Kidney (tissue), 14 donors: ENCODE results near the gene RHEX. TPM values are rescaled to one million over a fixed set of nuclear protein-coding genes. Genes with fewer than 3 reads are reported as not detected.

Experiments used
- DNase-seq, 5 donors: peaks; one replicate each; pipeline ENCODE4 v3.0.0-alpha.2; 2013 to 2020
- FAIRE-seq: peaks from 2 replicates; lab custom pipeline; 2012; peaks lifted over from hg19 to GRCh38; lab: Jason Lieb, UNC
- H3K27ac ChIP-seq, 2 donors: one replicate each; pipeline ENCODE4 v1.7.0; 2013; ENCODE audit warnings: low read depth in 2 of 2, low read length in 2 of 2, inconsistent platforms in 1 of 2
- H3K27me3 ChIP-seq: one replicate; pipeline ENCODE4 v1.7.1; 2013; ENCODE audit warnings: low read length, inconsistent platforms; ENCODE audit not compliant: control insufficient read depth, insufficient read depth
- H3K36me3 ChIP-seq, 3 donors: one replicate each; pipeline versions ENCODE4 v1.7.0 to v1.7.1; 2013; ENCODE audit warnings: low read length in 3 of 3, control low read depth in 1 of 3, inconsistent platforms in 1 of 3; ENCODE audit not compliant: insufficient read depth in 3 of 3, control insufficient read depth in 2 of 3
- H3K4me1 ChIP-seq, 3 donors: one replicate each; pipeline versions ENCODE4 v1.7.0 to v1.7.1; 2013; ENCODE audit warnings: low read length in 3 of 3, inconsistent platforms in 1 of 3, low read depth in 1 of 3; ENCODE audit not compliant: control insufficient read depth in 2 of 3, insufficient read depth in 2 of 3
- H3K4me3 ChIP-seq, 3 donors: one replicate each; pipeline versions ENCODE4 v1.7.0 to v1.8.1; 2013; ENCODE audit warnings: low read length in 3 of 3, control low read depth in 1 of 3, inconsistent platforms in 1 of 3
- H3K9ac ChIP-seq, 3 donors: one replicate each; pipeline versions ENCODE4 v1.7.0 to v1.7.1; 2013; ENCODE audit warnings: low read length in 3 of 3, control low read depth in 1 of 3, inconsistent platforms in 1 of 3
- H3K9me3 ChIP-seq, 3 donors: one replicate each; pipeline versions ENCODE4 v1.7.0 to v1.7.1; 2013; ENCODE audit warnings: low read length in 3 of 3, control low read depth in 1 of 3, inconsistent platforms in 1 of 3; ENCODE audit not compliant: control insufficient read depth in 2 of 3, insufficient read depth in 1 of 3
- CTCF ChIP-seq: IDR thresholded peaks from 3 replicates; pipeline ENCODE4 v1.5.1; 2012; ENCODE audit warnings: mild to moderate bottlenecking, moderate library complexity, borderline replicate concordance; ENCODE audit not compliant: insufficient read depth; ENCODE audit errors: extremely low read depth
- intact Hi-C: fragments of 100-400 bp; cut with DNase I; formaldehyde crosslinking; loops from one replicate; pipeline ENCODE4 v1.11.1; 2022
- polyA plus RNA-seq: library from polyadenylated mRNA; stranded (reverse); fragments of 350-450 nt; fragmentation: Illumina TruSeq; extraction: RNeasy Lipid Tissue Mini Kit (QIAGEN cat#74804); gene quantifications from one replicate; pipeline ENCODE4 v1.2.3, GENCODE V29; 2014; ENCODE audit warnings: low read depth, low replicate concordance; ENCODE audit not compliant: insufficient read depth
- total RNA-seq: library from RNA; stranded (reverse); fragmentation: NEBNext Ultra II Directional; extraction: Animal tissue kit (Norgen Biotek cat#: 25700); gene quantifications from one replicate; pipeline ENCODE4 v1.2.1, GENCODE V29; 2021
- donor health status: control.
- donor health status: control.
- donor health status: control.
- donor health status: control.
- donor health status: control.
- donor health status: DM: yes; HTN: yes; CAD: no.
- donor health status: Normal renal cell carcinoma (clear cell type).

Gene RHEX
- total and polyA plus RNA-seq, 2 donors from 2014 or later: 10.2 to 39.5 TPM

- Histone ChIP-seq H3K27me3 (no peaks in the 10 kb centered on the region), H3K9me3 (no peaks in the 10 kb centered on the region), H3K36me3 (no peaks in the 10 kb centered on the region), H3K4me1 (no peaks in the 10 kb centered on the region), H3K4me3 (no peak overlapping the region), H3K9ac (no peak overlapping the region), H3K27ac (no peak overlapping the region)
- FAIRE-seq (no peak), DNase-seq (no peak)
- no peak for TF ChIP-seq CTCF
- intact Hi-C loops: no loop called here
These were observed 38.4 kb upstream of the RHEX start for GRCh38 chr1:206014601-206015000.

GRCh38 chr1:206015071-206015470 is 37.9 kb upstream of the RHEX start:
- no peak for TF ChIP-seq CTCF
- DNase-seq (no peak), FAIRE-seq (no peak)
- intact Hi-C loops: no loop called here
- Histone ChIP-seq H3K27ac (no peak overlapping the region), H3K27me3 (no peaks in the 10 kb centered on the region), H3K9me3 (no peaks in the 10 kb centered on the region), H3K4me3 (no peak overlapping the region), H3K36me3 (no peaks in the 10 kb centered on the region), H3K4me1 (no peaks in the 10 kb centered on the region), H3K9ac (no peak overlapping the region)

DNA sequence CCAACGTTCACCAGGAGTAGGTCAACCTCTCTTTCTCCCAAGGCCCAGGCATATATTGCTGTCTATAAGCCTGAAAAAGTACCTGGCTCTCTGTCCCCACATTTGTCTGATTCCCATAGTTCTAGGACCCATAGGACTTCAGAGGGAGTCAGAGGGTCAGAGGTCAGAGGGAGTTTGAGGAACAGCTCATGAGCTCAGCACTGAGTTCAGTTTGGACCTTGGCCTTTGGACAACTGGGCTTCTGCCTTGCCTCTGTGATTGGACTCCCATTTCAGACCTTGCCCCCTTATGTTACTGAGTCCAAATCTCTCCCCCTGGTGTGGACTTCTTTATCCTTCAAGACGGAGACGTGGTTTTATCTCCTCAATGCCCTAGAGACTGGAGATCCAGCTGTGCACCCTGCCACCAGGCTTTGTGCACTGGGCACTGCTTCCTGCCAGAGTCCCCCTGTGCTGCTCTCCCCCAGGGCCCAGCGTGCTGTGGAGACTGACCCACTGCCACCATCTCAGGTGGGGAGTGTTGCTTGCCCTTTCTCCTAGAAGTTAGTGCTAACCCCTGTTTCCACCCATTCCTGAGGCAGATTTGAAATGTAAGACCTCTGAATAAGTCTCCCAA is 32.5 kb upstream of the RHEX start:
- Histone ChIP-seq H3K4me1 (no peaks in the 10 kb centered on the region), H3K36me3 (no peaks in the 10 kb centered on the region), H3K27me3 (no peaks in the 10 kb centered on the region), H3K9me3 (no peaks in the 10 kb centered on the region), H3K4me3 (no peak overlapping the region), H3K27ac (no peak overlapping the region), H3K9ac (no peak overlapping the region)
- intact Hi-C loops: no loop called here
- TF ChIP-seq CTCF: no peak
- no peak for FAIRE-seq
- DNase-seq: no peak
